GM19324 (cell line): ENCODE measurements around the gene MMEL1.
"Not testable (repeated sequence)": the region's sequence is repeated elsewhere in the genome, so short reads cannot be mapped to it uniquely, and the experiment has no call there.

ENCODE experiments used
- ATAC-seq: cut with Tn5 transposase; IDR thresholded peaks from one replicate; pipeline ENCODE4 v1.9.1; 2021; ENCODE audit warnings: mild to moderate bottlenecking, moderate library complexity; ENCODE audit not compliant: unreplicated experiment, low FRiP score

Gene MMEL1

GRCh38 chr1:2561446-2561845 lies 71.4 kb downstream of the MMEL1 start:
- no peak for ATAC-seq

GRCh38 chr1:2560299-2561073 lies 72.3 kb downstream of the MMEL1 start:
- no peak for ATAC-seq

GRCh38 chr1:2559509-2560298 lies 73.1 kb downstream of the MMEL1 start:
- ATAC-seq, result no peak

GRCh38 chr1:2558861-2559260 lies 74.0 kb downstream of the MMEL1 start:
- ATAC-seq, result no peak

GRCh38 chr1:2558420-2558819 lies 74.4 kb downstream of the MMEL1 start:
- no peak for ATAC-seq

GRCh38 chr1:2557482-2558400 lies 75.1 kb downstream of the MMEL1 start:
- no peak for ATAC-seq

GRCh38 chr1:2556678-2557481 lies 75.9 kb downstream of the MMEL1 start:
- ATAC-seq, result peak; percentile 30

- ATAC-seq, result peak; percentile 34
Measured at GRCh38 chr1:2556277-2556677, 76.5 kb downstream of the MMEL1 start, which contains the start of gene TNFRSF14. TSS of gene TNFRSF14 (plus strand) at chr1:2556371. CDS start at chr1:2556665, 294 bp downstream.

GRCh38 chr1:2555634-2556276 lies 77.1 kb downstream of the MMEL1 start:
- ATAC-seq, result peak; percentile 31

- ATAC-seq, result no peak
Measured at GRCh38 chr1:2554621-2555387, 78.0 kb downstream of the MMEL1 start.

- no peak for ATAC-seq
Measured at GRCh38 chr1:2553871-2554620, 78.8 kb downstream of the MMEL1 start.

GRCh38 chr1:2553076-2553475 lies 79.7 kb downstream of the MMEL1 start:
- ATAC-seq, result not testable (repeated sequence)

- no peak for ATAC-seq
Measured at GRCh38 chr1:2552189-2552588, 80.6 kb downstream of the MMEL1 start.

GRCh38 chr1:2551544-2551943 lies 81.3 kb downstream of the MMEL1 start:
- ATAC-seq, result not testable (repeated sequence)

- not testable (repeated sequence) for ATAC-seq
Measured at GRCh38 chr1:2550309-2550861, 82.4 kb downstream of the MMEL1 start.

GRCh38 chr1:2549367-2550029 lies 83.3 kb downstream of the MMEL1 start:
- not testable (repeated sequence) for ATAC-seq

GRCh38 chr1:2548068-2548589 lies 84.7 kb downstream of the MMEL1 start:
- ATAC-seq, result peak; percentile 15
